Astrocyte (in vitro differentiated cells and primary cell): ENCODE data around the gene NAV3. TPM values are rescaled to one million over a fixed set of nuclear protein-coding genes. Genes with fewer than 3 reads are reported as not detected.

Experiments used
- DNase-seq: peaks from one replicate; pipeline ENCODE4 v3.0.0-alpha.2; 2010; ENCODE audit warnings: low read depth
- FAIRE-seq: peaks from 2 replicates; lab custom pipeline; 2011; peaks lifted over from hg19 to GRCh38; lab: Jason Lieb, UNC
- H2AFZ ChIP-seq: 2 replicates; pipeline ENCODE4 v1.6.0; 2012; ENCODE audit warnings: low read depth, low read length, inconsistent platforms
- H3K27ac ChIP-seq: 2 replicates; pipeline ENCODE4 v1.5.1; 2011; ENCODE audit warnings: low read depth, low read length, inconsistent platforms
- H3K27me3 ChIP-seq: 2 replicates; pipeline ENCODE4 v1.6.0; 2011; ENCODE audit warnings: low read length, inconsistent platforms; ENCODE audit not compliant: insufficient read depth
- H3K36me3 ChIP-seq: 2 replicates; pipeline ENCODE4 v1.5.1; 2011; ENCODE audit warnings: low read length, inconsistent platforms; ENCODE audit not compliant: insufficient read depth
- H3K4me1 ChIP-seq: 2 replicates; pipeline ENCODE4 v1.5.1; 2011; ENCODE audit warnings: low read length, inconsistent platforms; ENCODE audit not compliant: insufficient read depth
- H3K4me2 ChIP-seq: 2 replicates; pipeline ENCODE4 v1.6.0; 2012; ENCODE audit warnings: low read length, inconsistent platforms
- H3K4me3 ChIP-seq: 2 replicates; pipeline ENCODE4 v1.5.1; 2011; ENCODE audit warnings: low read depth, mild to moderate bottlenecking, low read length, inconsistent platforms; ENCODE audit not compliant: insufficient read depth
- H3K79me2 ChIP-seq: 2 replicates; pipeline ENCODE4 v1.6.0; 2012; ENCODE audit warnings: mild to moderate bottlenecking, low read length, inconsistent platforms; ENCODE audit not compliant: insufficient read depth
- H3K9ac ChIP-seq: 2 replicates; pipeline ENCODE4 v1.6.0; 2012; ENCODE audit warnings: mild to moderate bottlenecking, low read length, inconsistent platforms
- H3K9me3 ChIP-seq: 2 replicates; pipeline ENCODE4 v1.5.1; 2012; ENCODE audit warnings: low read depth, mild to moderate bottlenecking, low read length, inconsistent platforms; ENCODE audit not compliant: insufficient read depth
- H4K20me1 ChIP-seq: 2 replicates; pipeline ENCODE4 v1.6.0; 2012; ENCODE audit warnings: low read length, inconsistent platforms; ENCODE audit not compliant: insufficient read depth
- H3K27ac Mint-ChIP-seq: one replicate; pipeline ENCODE4 v1.8.0; 2021; ENCODE audit warnings: mild to moderate bottlenecking, mixed read lengths; ENCODE audit not compliant: unreplicated experiment
- H3K27me3 Mint-ChIP-seq: one replicate; pipeline ENCODE4 v1.8.0; 2021; ENCODE audit warnings: low read depth, mixed read lengths; ENCODE audit not compliant: unreplicated experiment
- H3K36me3 Mint-ChIP-seq: one replicate; pipeline ENCODE4 v1.8.0; 2021; ENCODE audit warnings: low read depth, mixed read lengths; ENCODE audit not compliant: unreplicated experiment
- H3K4me1 Mint-ChIP-seq: one replicate; pipeline ENCODE4 v1.8.0; 2021; ENCODE audit warnings: low read depth, mixed read lengths; ENCODE audit not compliant: unreplicated experiment
- H3K4me3 Mint-ChIP-seq: one replicate; pipeline ENCODE4 v1.8.0; 2021; ENCODE audit warnings: mild to moderate bottlenecking, moderate library complexity, mixed read lengths; ENCODE audit not compliant: unreplicated experiment
- H3K9me3 Mint-ChIP-seq: one replicate; pipeline ENCODE4 v1.8.0; 2021; ENCODE audit warnings: mild to moderate bottlenecking, mixed read lengths; ENCODE audit not compliant: unreplicated experiment
- EZH2 ChIP-seq: IDR thresholded peaks from 2 replicates; pipeline ENCODE4 v1.6.1; 2012; ENCODE audit warnings: mild to moderate bottlenecking, low read length, inconsistent platforms; ENCODE audit not compliant: insufficient read depth
- total RNA-seq: library from RNA; stranded (reverse); gene quantifications from 2 replicates; pipeline ENCODE4 v1.2.1, GENCODE V29; 2021
- TF ChIP-seq, protein P1 (sequence below): IDR thresholded peaks from 2 replicates; pipeline ENCODE4 v1.5.1; 2011; ENCODE audit warnings: low read depth, mild to moderate bottlenecking, inconsistent platforms, low read length, moderate library complexity; ENCODE audit not compliant: insufficient read depth

NAV3 gene
- total RNA-seq, 1 donor from 2014 or later: 24.1 TPM

DNA sequence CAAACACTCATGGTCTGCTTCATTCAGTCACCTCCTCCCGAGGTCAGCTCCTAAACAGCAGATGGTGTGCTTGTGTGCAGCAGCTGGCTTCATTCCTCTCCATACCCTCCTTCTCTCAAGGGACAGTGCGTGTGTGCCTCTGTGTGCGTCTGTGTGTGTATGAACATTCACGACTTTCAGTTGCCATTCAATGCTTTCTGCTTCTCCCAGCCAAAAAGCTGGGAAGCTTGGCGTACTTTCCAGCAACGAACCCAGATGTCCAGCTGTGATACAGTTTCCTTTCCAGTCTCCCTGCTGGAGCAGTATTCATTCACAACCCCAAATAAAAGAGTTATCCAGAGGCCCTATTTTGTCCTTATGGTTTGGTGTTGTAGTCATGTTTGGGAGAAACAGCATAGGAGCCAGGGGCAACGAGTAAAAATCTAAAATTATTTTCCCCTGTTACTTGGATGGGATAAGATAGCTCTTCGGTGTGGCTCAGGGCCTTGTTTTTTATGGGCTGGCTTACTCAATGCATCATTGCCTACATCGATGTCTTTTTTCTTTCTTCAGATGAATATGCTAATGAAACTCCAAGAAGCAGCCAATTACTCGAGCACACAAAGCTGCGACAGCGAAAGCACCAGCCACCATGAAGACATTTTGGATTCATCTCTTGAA is 379.3 kb downstream of the NAV3 start:
- no peak overlapping the region for H3K27ac ChIP-seq
- H3K4me1 ChIP-seq: peaks cover 15% of the 10 kb centered on the region
- no peak overlapping the region for H3K4me3 ChIP-seq
- Mint-ChIP-seq H3K27me3 (no peaks in the 10 kb centered on the region), H3K4me1 (peaks cover 3% of the 10 kb centered on the region), H3K9me3 (no peaks in the 10 kb centered on the region), H3K4me3 (no peak overlapping the region), H3K36me3 (peaks cover 6% of the 10 kb centered on the region), H3K27ac (no peak overlapping the region)
- peaks cover 12% of the 10 kb centered on the region for H3K36me3 ChIP-seq
- DNase-seq: no peak
- H2AFZ ChIP-seq: no peak overlapping the region
- no peaks in the 10 kb centered on the region for H3K79me2 ChIP-seq
- H3K9me3 ChIP-seq: no peaks in the 10 kb centered on the region
- TF ChIP-seq, protein P1, sequence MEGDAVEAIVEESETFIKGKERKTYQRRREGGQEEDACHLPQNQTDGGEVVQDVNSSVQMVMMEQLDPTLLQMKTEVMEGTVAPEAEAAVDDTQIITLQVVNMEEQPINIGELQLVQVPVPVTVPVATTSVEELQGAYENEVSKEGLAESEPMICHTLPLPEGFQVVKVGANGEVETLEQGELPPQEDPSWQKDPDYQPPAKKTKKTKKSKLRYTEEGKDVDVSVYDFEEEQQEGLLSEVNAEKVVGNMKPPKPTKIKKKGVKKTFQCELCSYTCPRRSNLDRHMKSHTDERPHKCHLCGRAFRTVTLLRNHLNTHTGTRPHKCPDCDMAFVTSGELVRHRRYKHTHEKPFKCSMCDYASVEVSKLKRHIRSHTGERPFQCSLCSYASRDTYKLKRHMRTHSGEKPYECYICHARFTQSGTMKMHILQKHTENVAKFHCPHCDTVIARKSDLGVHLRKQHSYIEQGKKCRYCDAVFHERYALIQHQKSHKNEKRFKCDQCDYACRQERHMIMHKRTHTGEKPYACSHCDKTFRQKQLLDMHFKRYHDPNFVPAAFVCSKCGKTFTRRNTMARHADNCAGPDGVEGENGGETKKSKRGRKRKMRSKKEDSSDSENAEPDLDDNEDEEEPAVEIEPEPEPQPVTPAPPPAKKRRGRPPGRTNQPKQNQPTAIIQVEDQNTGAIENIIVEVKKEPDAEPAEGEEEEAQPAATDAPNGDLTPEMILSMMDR: no peak
- no peak for TF ChIP-seq EZH2
- no peaks in the 10 kb centered on the region for H4K20me1 ChIP-seq
- H3K27me3 ChIP-seq: no peaks in the 10 kb centered on the region
- FAIRE-seq: no peak
- H3K9ac ChIP-seq: no peak overlapping the region
- no peak overlapping the region for H3K4me2 ChIP-seq

GRCh38 chr12:78210506-78210860 is 379.8 kb downstream of the NAV3 start:
- H3K27me3 ChIP-seq: no peaks in the 10 kb centered on the region
- no peaks in the 10 kb centered on the region for H3K9me3 Mint-ChIP-seq
- H2AFZ ChIP-seq: peak overlapping the region; percentile 29
- no peaks in the 10 kb centered on the region for H3K27me3 Mint-ChIP-seq
- H3K4me3 ChIP-seq: no peak overlapping the region
- H4K20me1 ChIP-seq: no peaks in the 10 kb centered on the region
- no peak for FAIRE-seq
- H3K4me1 Mint-ChIP-seq: peaks cover 3% of the 10 kb centered on the region
- peaks cover 6% of the 10 kb centered on the region for H3K36me3 Mint-ChIP-seq
- TF ChIP-seq, protein P1: no peak
- TF ChIP-seq EZH2: no peak
- peak; percentile 33 for DNase-seq
- no peaks in the 10 kb centered on the region for H3K79me2 ChIP-seq
- no peak overlapping the region for H3K4me2 ChIP-seq
- H3K9ac ChIP-seq: no peak overlapping the region
- no peaks in the 10 kb centered on the region for H3K9me3 ChIP-seq
- no peak overlapping the region for H3K27ac ChIP-seq
- peaks cover 15% of the 10 kb centered on the region for H3K4me1 ChIP-seq
- no peak overlapping the region for H3K4me3 Mint-ChIP-seq
- no peak overlapping the region for H3K27ac Mint-ChIP-seq
- H3K36me3 ChIP-seq: peaks cover 10% of the 10 kb centered on the region

DNA sequence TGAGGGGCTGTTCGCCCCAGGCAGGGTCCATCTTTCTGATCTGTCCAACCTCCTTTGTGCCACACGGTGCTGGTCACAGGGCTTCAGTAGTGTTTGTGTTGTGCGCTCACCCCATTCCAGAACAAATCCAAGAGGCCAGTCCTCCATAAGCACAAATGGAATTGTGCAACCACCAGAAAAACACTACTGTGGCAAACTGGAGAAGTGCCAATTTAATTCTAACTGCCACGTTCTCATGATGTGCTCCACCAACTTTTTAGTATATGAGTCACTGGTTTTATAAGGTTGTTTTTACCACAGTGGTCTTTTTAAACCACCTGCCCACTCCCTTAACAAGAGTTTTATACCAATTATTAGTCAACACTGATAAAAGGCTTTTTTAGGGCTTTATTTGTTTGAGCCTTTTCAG is 380.2 kb downstream of the NAV3 start:
- no peak for FAIRE-seq
- Mint-ChIP-seq H3K27me3 (no peaks in the 10 kb centered on the region), H3K36me3 (peaks cover 6% of the 10 kb centered on the region), H3K4me3 (no peak overlapping the region), H3K4me1 (peaks cover 3% of the 10 kb centered on the region), H3K9me3 (no peaks in the 10 kb centered on the region), H3K27ac (no peak overlapping the region)
- H3K79me2 ChIP-seq: no peaks in the 10 kb centered on the region
- H3K4me1 ChIP-seq: peaks cover 15% of the 10 kb centered on the region
- H3K27ac ChIP-seq: no peak overlapping the region
- no peaks in the 10 kb centered on the region for H4K20me1 ChIP-seq
- H3K4me2 ChIP-seq: no peak overlapping the region
- peak; percentile 84 for DNase-seq
- no peak overlapping the region for H3K9ac ChIP-seq
- H3K27me3 ChIP-seq: no peaks in the 10 kb centered on the region
- H3K4me3 ChIP-seq: no peak overlapping the region
- peak overlapping the region; percentile 29 for H2AFZ ChIP-seq
- H3K36me3 ChIP-seq: peaks cover 10% of the 10 kb centered on the region
- no peaks in the 10 kb centered on the region for H3K9me3 ChIP-seq
- no peak for TF ChIP-seq EZH2
- TF ChIP-seq, protein P1: no peak
